ENCODE data around the gene SNX15.

Gene SNX15

GRCh38 chr11:65078786-65079342 is 51.6 kb downstream of the SNX15 start:
- no peak for DNase-seq (ENCODE audit: low read depth)
- no peak for TF ChIP-seq CTCF (IDR thresholded peaks at IDR 0.05; ENCODE audit: insufficient read depth, low read depth, low read length, missing control alignments)
- no peak overlapping the region for H3K4me3 ChIP-seq (ENCODE audit: low read length)

- TF ChIP-seq CTCF (IDR thresholded peaks at IDR 0.05; ENCODE audit: insufficient read depth, low read depth, low read length, missing control alignments): no peak
- H3K4me3 ChIP-seq (ENCODE audit: low read length): peak overlapping the region; percentile 98
- DNase-seq (ENCODE audit: low read depth): no peak
Measured at GRCh38 chr11:65083134-65083833, 56.0 kb downstream of the SNX15 start.

GRCh38 chr11:65083834-65084597 is 56.8 kb downstream of the SNX15 start, which contains the start of the genes CDCA5 and ZFPL1:
CDCA5 (minus strand) TSS chr11:65084040; CDS start chr11:65083978, 62 bp downstream.
ZFPL1 (plus strand) TSS chr11:65084222; CDS start chr11:65084699, 477 bp downstream.
- TF ChIP-seq CTCF (IDR thresholded peaks at IDR 0.05; ENCODE audit: insufficient read depth, low read depth, low read length, missing control alignments): no peak
- H3K4me3 ChIP-seq (ENCODE audit: low read length): peak within 1 kb of the TSS; percentile 98
- peak; percentile 96 for DNase-seq (ENCODE audit: low read depth)

GRCh38 chr11:65084598-65085375 is 57.5 kb downstream of the SNX15 start:
- no peak for TF ChIP-seq CTCF (IDR thresholded peaks at IDR 0.05; ENCODE audit: insufficient read depth, low read depth, low read length, missing control alignments)
- DNase-seq (ENCODE audit: low read depth): no peak
- peak overlapping the region; percentile 98 for H3K4me3 ChIP-seq (ENCODE audit: low read length)

GRCh38 chr11:65085446-65085845 is 58.2 kb downstream of the SNX15 start:
- no peak overlapping the region for H3K4me3 ChIP-seq (ENCODE audit: low read length)
- DNase-seq (ENCODE audit: low read depth): no peak

More at GRCh38 chr11:65085446-65085845, 58.2 kb downstream of the SNX15 start:
- TF ChIP-seq CTCF (IDR thresholded peaks at IDR 0.05; ENCODE audit: insufficient read depth, low read depth, low read length, missing control alignments): no peak
